ENCODE results near the gene LRFN2. TPM values are rescaled to one million over a fixed set of nuclear protein-coding genes. Genes with fewer than 3 reads are reported as not detected.

The LRFN2 gene
- total and polyA plus RNA-seq, 12 donors = not detected

DNA sequence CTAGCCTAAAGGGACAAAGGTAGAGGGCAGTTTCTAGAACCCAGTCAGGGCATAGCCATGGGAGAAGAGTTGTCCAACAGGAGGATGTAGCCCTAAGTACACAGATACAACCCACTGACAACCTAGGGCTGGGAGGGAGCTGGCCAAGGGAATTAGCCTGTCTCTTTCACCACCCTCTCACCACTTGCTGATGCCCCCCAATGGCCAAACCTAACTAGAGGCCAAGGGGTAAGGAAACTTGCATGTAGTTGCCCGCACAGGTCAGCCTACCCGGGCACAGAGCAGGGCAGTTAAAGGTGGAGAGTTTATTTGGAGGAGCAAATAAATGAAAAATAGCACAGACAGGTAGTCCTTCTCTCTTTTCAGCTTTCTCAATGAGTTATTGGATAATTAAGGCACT lies 143.3 kb downstream of the LRFN2 start:
- Histone ChIP-seq H3K4me3 (no peak overlapping the region), H3K4me1 (no peaks in the 10 kb centered on the region), H3K27me3 (peaks cover 0 to 39% (median 14%) of the 10 kb centered on the region in 7 donors), H3K27ac (no peak overlapping the region), H3K9me3 (no peaks in the 10 kb centered on the region), H3K36me3 (no peaks in the 10 kb centered on the region)
- DNase-seq (no peak), ATAC-seq (no peak)
- TF ChIP-seq, protein P1, sequence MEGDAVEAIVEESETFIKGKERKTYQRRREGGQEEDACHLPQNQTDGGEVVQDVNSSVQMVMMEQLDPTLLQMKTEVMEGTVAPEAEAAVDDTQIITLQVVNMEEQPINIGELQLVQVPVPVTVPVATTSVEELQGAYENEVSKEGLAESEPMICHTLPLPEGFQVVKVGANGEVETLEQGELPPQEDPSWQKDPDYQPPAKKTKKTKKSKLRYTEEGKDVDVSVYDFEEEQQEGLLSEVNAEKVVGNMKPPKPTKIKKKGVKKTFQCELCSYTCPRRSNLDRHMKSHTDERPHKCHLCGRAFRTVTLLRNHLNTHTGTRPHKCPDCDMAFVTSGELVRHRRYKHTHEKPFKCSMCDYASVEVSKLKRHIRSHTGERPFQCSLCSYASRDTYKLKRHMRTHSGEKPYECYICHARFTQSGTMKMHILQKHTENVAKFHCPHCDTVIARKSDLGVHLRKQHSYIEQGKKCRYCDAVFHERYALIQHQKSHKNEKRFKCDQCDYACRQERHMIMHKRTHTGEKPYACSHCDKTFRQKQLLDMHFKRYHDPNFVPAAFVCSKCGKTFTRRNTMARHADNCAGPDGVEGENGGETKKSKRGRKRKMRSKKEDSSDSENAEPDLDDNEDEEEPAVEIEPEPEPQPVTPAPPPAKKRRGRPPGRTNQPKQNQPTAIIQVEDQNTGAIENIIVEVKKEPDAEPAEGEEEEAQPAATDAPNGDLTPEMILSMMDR (IDR thresholded peaks at IDR 0.05) = no peak
- intact Hi-C loops (cut with DNase I) = no loop called here
- WGBS, 2 donors = 92 to 95% methylated on average over 2 of the region's 2 CpGs

DNA sequence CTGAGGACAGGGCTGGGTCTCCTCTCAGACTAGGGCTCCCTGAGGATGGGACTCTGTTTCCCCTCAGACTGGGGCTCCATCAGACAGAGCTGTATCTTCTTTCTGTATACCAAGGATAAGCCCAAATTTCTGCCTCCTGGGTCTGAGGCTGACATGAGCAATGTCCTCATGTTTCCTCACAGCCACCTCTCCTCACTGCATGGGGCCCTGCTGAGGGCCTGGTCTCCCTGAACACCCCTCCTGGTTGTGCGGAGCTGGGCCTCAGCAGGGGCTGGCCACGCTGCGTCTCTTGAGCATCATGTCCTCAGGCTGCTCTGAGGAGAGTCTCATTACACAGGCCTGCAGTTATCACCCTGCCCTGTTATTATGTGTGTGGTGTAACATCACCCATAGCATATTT lies 144.6 kb downstream of the LRFN2 start:
- intact Hi-C loops (cut with DNase I) = no loop called here
- Histone ChIP-seq H3K4me3 (no peak overlapping the region), H3K27me3 (peaks cover 0 to 46% (median 5%) of the 10 kb centered on the region in 7 donors)

DNA sequence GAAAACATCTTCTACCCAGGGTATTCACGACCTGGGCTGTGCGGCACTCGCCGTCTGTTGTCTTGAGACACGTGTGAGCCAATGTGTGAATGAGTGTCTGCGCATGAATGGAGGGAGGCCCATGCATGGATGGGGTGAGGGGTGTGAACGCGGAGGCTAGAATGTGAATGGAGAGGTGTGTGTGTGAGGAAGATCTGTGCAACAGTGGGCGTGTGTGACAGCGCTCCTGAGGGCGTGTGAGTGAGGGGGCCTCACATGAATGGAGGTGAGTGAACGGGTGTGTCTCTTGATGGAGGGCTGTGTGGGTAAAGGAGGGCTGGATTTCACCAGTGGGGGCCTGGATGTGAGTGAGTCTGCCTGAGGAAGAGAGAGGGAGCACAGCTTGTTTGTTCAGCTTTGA lies 146.0 kb downstream of the LRFN2 start:
- Histone ChIP-seq H3K27me3 (peaks cover 0 to 37% (median 4%) of the 10 kb centered on the region in 7 donors), H3K27ac (no peak overlapping the region), H3K4me3 (no peak overlapping the region), H3K36me3 (no peaks in the 10 kb centered on the region), H3K4me1 (no peaks in the 10 kb centered on the region), H3K9me3 (no peaks in the 10 kb centered on the region)
- DNase-seq (no peak), ATAC-seq (no peak)
- 88 to 91% methylated on average over 12 of the region's 12 CpGs for WGBS, 2 donors
- intact Hi-C loops (cut with DNase I) = no loop called here
- TF ChIP-seq, protein P1 (IDR thresholded peaks at IDR 0.05) = no peak

More for the DNA sequence above, 144.6 kb downstream of the LRFN2 start:
- Histone ChIP-seq H3K27ac (no peak overlapping the region), H3K36me3 (no peaks in the 10 kb centered on the region), H3K4me1 (no peaks in the 10 kb centered on the region), H3K9me3 (no peaks in the 10 kb centered on the region)
- WGBS, 2 donors = 88 to 94% methylated on average over 3 of the region's 3 CpGs
- TF ChIP-seq, protein P1 (IDR thresholded peaks at IDR 0.05) = no peak
- no peak for DNase-seq
- ATAC-seq = no peak

DNA sequence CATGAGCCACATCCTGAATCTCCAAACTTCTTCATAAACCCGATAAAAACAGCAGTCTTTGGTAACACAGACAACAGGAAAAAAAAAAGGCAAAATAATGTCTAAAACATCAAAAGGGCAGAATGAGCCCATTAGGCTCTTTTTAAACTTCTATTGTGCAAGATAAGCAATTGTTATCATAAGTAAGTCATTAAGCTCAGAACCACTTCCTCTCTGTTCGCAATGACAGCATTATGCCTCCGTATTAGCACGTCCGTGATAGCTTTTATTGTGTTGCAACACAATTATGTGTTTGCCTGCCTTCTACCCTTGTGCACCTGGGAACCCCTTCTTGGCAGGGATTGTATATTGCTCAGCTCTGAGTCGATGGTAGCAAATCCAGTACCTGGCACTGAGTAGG lies 147.1 kb downstream of the LRFN2 start:
- ATAC-seq = no peak
- Histone ChIP-seq H3K27me3 (peaks cover 0 to 36% (median 4%) of the 10 kb centered on the region in 7 donors), H3K36me3 (no peaks in the 10 kb centered on the region), H3K4me1 (no peaks in the 10 kb centered on the region), H3K4me3 (no peak overlapping the region), H3K9me3 (no peaks in the 10 kb centered on the region), H3K27ac (no peak overlapping the region)
- DNase-seq = no peak
- intact Hi-C loops (cut with DNase I) = no loop called here
- TF ChIP-seq, protein P1 (IDR thresholded peaks at IDR 0.05) = no peak
- WGBS, 2 donors = 50 to 53% methylated on average over 6 of the region's 6 CpGs

Measured in heart right ventricle (tissue), 16 donors.